GM18861 (cell line): ENCODE results near the gene ZMYM3.

Experiments used
- ATAC-seq: cut with Tn5 transposase; IDR thresholded peaks from one replicate; pipeline ENCODE4 v1.9.1; 2021; ENCODE audit not compliant: unreplicated experiment

Gene ZMYM3

DNA sequence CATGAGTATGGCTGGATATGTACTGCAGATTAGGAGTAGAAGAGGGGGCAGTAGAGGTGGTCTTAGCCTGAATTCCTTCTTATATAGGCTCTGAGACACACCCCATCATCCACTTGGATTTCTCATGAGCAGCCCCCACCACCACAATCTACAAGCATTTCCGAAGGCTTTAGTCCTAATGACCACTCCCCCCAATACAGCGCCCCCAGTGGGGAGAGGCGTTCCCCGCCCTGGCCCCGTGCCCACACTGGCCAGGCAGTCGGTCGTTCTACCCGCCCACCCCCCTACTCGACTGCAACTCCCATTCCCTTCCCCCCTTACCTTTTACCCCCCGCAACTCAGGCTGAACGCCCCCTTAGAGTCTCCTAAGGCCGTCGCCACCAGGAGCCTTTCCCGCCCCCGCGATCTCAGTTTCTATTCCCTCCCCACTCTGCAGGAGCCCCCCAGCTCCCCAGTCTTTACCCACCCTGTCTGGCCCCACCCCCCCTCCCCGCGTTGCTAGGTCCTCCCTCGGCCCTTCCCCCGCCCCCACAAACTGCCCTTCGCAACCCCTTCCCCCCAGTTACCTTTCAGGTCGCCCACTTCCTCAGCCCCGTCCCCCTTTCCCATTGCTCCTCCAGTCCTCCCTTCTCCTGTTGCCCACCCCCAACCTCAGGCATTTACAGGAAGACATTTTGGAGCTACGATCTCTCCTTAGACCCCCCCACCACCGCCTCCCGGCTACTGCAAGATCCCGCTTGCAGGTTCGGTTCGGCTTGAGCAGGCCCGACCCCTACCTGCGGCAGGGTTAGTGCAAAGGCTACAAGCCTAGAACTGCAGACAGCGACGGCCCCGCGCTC lies 468 bp downstream of the ZMYM3 start:
- no peak for ATAC-seq

DNA sequence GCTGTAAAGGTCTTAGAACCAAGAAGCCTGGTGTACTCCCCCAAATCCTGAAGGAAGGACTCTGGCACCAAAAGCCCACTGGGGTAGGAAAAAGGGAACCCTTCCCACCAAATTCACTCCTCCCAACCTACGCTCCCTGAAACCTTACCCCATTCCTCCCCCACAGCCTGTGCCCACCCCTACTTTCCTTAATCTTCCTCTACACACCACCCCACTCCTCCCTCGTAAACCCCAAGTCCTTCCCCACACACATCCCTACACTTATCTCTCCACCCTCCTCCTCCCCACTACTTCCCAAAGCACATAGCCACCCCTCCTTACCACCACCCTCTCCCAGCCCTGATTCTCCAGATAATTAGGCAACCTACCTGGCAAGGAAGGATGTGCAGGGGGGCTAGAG lies 1.7 kb downstream of the ZMYM3 start:
- no peak for ATAC-seq

DNA sequence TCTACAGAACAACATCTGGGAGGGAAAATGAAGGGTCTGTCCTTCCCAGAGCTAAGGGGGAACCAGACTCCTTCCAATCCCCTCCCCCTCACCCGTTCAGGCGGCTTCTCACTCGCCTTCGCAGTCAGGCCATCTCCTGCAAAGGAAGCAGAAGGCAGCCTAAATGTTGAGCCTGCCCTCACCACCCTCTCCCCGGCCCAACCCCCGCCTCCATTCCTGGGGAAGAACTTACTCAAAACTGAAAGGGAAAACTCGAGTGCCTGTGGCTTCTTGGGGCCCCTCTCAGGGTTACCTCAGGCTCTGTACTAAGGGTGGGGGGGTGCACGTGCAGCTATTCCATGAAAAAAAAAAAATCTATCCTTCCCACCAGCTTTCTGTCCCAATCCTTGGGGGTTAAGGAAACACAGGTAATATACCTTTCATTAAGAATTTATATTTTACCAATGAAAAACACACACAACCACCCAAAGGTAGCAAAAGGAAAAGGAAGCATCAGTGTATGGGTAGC lies 2.4 kb downstream of the ZMYM3 start:
- no peak for ATAC-seq

DNA sequence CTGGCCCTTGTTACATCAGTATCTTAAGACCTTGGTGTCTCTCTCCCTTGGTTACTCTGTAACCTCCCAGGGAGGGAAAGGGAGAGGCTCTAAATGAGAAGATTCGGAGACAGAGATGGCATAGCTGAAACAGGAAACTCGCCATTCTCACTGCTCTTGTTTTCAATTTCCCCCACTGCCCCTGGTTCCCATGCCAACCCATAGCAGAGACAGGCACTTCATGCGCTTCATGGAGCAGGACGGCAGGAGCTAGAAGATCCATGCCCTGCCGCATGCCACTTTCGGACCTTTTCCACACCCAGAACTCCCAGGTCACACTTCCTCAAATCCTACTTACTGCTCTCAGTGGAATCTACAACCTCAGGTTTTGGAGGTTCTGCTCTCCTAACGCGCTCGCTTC lies 3.1 kb downstream of the ZMYM3 start:
- ATAC-seq: no peak

DNA sequence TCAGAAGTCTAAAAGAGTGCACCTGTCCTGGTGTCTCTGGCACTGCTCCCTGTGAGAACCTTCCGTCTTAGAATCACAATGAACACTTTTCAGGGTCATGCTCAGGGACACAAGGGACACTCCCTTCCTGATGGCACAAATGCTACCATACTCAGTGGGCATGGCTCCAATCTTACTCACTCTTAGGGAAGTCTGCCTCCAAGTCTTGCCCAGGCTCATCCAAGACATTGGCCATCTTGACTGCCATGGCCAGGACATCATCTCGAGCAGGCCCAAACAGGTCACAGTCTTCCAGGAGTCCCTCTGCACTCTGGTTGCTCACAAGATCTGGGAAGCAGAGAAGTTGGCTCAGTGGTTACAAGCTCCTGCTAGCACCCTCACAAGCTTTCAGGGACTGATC lies 8.8 kb downstream of the ZMYM3 start:
- ATAC-seq: no peak

DNA sequence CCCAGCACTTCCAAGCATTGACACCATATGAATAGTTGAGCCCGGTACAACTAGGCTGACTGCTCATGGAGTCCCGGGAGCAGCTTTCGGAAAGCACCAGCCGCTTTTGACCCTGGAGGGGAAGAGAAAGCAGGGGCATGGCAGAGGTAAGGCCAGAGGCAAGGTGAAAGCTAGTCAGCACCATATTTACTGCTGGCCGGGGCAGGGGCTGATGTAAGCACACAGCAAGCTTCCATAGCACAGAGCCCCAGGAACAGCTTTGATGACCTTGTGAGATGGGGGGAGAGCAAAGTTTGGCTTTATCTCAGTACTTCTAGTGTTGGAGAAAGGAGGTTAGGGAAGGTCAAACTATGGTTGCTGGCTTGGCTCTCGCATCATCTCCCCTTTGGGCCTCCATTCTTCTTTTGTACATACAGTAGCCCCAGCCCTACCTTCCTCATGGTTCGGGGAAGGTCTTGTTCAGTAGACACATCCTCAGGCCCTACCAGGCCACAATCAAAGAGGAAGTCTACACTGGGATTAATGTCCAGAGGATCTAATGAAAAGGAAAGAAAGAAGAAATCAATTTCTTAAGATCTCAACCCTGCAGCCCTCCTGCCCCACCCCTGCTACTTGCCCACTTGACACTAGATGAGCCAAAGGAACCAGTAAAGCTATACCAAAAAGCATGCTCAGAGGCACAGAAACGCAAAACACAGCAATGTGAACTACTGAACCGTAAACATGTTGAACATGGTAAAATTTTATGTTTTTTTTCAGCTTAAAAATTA lies 9.4 kb downstream of the ZMYM3 start:
- ATAC-seq: no peak

DNA sequence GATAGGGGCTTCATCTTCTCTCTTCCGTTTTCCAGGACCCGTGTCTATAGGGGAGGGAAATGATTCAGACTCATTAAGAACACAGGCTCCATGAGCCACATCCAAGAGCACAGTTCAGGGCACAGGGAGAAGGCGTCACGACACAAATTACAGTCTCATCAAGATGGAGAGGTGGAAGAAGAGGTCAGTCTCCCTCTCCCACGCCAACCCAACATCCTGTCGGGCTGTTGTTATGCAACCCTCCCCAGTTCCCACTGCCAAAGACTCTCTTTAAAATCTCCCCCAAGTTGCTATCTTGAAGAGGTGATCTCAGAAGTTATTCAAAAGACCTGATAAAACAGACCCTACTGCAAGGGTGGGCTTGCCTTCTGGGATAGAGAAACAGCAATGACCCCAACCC lies 12.6 kb downstream of the ZMYM3 start:
- no peak for ATAC-seq

DNA sequence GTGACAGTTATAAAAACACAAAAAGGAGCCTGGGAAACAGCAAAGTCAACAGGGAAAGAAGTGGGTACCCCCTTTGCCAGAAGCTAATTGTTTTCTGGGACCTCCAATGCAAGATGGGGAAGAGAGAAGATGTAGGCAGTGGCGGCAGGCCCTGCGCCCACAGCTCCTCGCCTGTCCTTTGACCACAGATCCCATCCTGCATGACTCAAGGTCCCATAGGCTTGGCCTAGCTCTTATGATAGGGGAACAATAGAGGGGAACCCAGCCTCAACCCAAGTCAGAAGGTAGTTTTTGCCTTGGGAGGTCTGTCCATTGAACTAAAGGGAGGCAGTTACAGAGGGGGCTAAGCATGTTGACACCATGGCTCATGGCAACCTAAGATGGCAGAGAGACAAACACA lies 14.2 kb downstream of the ZMYM3 start:
- no peak for ATAC-seq

DNA sequence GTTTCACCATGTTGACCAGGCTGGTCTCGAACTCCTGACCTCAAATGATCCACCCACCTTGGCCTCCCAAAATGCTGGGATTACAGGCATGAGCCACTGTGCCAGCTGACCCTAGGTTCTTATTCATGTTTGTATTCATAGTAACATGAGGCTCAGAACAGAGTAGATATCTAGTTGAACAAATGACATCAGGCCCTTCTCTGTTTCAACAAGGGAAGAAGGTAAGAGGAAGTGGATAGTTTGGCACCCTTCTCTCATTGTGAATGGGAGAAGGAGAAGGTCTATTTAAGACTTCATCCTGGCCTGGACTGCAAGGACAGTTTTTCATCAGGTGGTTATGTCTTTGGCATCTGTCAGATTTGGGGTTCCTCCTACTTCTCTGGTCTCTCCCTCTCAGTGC lies 17.1 kb downstream of the ZMYM3 start:
- no peak for ATAC-seq

DNA sequence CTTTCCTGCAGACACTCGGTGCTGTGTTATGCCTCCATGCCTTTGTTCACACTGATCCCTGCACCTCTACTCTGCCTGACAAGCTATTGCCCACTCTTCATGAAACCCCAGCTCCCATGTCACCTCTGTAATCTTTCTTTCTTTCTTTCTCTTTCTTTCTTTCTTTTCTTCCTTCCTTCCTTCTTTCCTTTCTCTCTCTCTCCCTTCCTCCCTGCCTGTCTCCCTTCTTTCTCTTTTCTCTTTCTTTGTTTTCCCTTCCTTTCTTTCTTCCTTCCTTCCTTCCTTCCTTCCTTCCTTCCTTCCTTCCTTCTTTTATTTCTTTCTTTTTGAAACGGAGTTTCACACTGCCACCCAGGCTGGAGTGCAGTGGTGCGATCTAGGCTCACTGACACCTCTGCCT lies 18.5 kb downstream of the ZMYM3 start:
- ATAC-seq: no peak

DNA sequence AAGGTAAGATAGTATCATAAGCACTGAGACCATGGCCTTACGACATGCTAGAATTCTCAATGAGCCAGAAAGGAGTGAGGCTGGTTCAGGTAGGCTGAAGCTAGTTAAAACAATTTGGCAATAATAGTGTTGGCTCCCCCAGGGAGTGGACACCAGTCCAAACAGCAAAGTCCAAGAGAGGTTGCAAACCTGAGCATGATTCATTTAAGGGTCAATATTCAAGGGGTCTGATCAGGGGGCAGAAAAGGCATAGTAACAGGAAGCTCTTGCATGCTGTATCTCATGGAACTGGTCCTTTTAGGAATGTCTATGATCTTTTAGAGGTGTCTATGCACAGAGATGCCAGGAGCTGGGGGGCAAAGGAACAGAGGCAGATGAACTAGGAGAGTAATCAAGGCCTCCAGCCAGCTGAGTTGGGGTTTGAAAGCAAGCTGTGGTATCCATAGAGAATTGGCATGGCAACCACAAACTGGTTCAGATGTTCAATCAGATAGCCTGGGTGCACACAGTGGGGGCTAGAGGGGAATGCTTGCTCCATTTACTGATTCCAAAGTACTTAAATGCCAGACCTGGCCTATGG lies 25.8 kb downstream of the ZMYM3 start:
- no peak for ATAC-seq

DNA sequence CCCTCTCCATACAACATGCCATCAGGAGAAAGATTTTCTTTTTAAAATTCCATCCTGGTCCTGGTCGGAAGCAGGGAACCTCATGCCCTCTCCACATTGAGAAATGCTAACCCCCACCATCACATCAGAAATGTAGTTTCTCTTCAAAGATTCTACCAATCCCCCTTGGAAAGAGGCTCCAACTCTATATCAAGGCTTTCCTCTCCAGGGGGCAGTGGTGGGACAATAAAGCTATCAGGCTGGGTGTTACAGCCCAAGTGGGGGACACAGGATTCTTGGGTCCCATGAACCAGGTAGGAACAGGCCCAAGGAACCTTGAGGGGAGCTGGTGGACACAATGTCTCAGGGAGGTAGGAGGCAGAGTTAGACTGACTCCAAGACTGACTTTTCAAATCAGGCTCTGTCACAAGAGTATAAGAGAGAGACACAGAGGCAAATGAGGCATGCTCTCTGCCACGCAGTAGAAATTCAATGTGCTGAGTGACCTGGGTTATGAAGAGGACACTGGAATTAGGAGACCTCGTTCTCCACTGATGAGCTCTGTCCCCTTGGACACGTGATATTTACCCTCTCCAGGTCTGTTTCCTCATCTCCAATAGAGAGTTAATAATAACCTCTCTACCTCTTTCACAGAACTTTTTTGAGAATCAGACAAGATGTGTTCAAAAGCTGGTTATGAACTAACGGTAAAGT lies 26.4 kb downstream of the ZMYM3 start:
- no peak for ATAC-seq

DNA sequence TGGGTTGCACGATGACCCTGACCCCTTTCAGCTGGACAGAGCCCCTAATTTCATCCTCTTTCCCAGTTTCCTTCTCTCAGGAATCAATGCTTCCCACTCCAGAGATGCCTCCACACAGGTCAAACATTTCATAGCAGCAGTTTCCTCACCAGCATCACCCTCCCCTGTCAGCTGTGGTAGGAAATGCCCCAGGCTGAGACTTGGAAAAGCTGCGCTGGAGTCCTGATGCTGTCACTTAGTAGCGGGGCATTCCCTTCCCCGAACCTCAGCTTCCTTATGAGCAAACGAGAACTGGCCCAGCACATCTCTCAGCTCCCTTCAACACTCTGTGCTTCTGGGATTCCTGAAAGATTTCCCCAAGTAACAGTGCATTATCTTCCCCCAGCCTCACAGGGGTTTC lies 28.3 kb downstream of the ZMYM3 start:
- no peak for ATAC-seq

DNA sequence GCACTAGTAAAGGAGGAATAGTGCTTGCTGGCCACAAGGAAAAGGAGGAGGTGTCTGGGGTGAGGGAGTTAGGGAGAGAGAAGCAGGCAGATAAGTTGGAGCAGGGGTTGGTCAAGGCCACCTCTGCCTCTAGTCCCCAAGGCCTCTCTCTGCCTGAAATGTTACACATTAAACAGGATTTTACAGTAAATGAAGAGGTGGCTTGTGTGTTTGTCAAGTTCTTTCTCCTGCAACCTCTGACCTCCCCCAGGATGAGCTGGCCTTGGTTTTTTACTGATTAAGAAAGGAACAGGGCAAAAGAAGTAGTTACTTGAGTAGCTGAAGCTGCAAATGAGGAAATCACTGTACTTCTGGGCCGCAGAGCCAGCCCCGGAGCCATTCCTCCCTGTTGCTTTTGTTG lies 28.9 kb downstream of the ZMYM3 start:
- no peak for ATAC-seq

DNA sequence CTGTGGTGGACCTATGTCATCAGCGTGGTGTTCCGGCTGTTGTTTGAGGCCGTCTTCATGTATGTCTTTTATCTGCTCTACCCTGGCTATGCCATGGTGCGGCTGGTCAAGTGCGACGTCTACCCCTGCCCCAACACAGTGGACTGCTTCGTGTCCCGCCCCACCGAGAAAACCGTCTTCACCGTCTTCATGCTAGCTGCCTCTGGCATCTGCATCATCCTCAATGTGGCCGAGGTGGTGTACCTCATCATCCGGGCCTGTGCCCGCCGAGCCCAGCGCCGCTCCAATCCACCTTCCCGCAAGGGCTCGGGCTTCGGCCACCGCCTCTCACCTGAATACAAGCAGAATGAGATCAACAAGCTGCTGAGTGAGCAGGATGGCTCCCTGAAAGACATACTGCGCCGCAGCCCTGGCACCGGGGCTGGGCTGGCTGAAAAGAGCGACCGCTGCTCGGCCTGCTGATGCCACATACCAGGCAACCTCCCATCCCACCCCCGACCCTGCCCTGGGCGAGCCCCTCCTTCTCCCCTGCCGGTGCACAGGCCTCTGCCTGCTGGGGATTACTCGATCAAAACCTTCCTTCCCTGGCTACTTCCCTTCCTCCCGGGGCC lies 29.7 kb downstream of the ZMYM3 start:
- ATAC-seq: no peak

DNA sequence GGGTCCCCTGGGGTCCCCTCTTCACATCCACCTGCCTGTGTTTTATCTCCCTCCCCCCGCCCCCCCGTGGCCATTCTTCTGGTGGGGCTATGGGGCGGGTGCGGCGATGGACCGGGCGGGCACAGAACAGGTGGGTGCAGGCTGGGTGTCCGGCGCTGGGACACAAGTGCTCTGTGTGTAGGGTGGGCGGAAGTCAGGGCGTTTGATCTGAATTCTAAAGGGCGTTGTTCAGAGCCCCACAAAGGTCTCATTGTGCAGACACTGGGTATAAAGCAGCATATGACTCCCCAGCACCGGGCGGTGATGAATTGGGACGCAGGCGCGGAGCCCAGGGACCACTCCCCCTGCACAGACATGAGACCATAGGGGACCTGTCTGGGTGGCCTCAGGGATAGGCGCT lies 31.0 kb downstream of the ZMYM3 start, which contains the start of gene GJB1:
TSS of gene GJB1 (plus strand) at position 296 of the 400 bp plus-strand sequence. CDS start 484 bp downstream, outside the sequence.
- ATAC-seq: no peak

DNA sequence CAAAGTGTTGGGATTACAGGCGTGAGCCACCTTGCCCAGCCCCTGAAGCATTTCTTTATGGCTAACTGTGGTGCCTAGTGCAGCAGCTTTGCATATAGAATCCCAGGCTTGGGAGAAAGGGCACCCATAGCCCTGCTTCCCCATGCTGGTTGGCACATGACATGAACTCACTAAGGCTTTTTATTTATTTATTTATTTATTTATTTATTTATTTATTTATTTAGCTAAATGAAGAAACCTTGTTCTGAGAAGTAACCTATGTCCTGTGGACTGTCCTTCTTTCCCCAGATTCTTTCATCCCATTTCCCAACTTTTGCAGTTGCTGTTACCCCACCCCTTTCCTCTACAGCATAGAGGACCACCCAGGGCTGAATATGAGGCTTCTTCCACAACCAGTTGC lies 32.8 kb downstream of the ZMYM3 start:
- ATAC-seq: no peak

DNA sequence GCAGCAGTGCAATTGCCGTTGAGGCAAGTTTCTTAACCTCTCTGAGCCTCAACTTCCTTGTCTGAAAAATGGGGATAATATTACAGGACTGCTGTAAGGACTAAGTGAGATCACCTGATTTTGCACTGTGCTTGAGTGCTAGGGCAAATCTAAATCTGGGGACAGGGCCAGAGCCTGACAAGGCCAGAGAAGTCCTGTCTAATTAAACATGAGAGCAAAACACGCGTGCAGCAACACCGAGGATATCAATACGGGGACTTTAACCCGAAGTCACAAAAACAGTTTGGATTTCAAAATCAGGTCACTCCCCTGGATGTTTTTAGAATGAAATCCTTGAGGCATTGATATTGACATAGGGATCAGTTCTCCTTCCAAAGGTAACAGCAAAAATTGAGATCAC lies 36.6 kb downstream of the ZMYM3 start:
- no peak for ATAC-seq

DNA sequence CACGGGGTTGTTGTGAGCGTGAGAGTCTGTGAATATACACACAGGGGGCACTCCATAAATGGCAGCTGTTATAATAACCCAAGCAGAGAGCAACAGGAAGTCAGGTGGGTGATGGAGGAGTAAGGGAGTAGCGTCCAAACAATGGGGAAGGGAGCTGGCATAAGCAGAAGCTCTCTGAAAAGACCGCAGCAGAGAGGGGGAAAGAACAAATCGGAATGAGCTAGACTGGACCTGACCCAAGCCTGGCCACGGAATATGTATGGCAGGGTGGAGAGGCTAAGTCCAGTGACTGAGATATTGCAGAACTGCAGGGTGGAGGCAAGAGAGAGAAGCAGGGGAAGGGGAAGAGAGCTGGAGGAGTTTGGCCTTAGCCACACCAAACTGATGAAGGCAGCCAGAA lies 37.5 kb downstream of the ZMYM3 start:
- ATAC-seq: no peak

DNA sequence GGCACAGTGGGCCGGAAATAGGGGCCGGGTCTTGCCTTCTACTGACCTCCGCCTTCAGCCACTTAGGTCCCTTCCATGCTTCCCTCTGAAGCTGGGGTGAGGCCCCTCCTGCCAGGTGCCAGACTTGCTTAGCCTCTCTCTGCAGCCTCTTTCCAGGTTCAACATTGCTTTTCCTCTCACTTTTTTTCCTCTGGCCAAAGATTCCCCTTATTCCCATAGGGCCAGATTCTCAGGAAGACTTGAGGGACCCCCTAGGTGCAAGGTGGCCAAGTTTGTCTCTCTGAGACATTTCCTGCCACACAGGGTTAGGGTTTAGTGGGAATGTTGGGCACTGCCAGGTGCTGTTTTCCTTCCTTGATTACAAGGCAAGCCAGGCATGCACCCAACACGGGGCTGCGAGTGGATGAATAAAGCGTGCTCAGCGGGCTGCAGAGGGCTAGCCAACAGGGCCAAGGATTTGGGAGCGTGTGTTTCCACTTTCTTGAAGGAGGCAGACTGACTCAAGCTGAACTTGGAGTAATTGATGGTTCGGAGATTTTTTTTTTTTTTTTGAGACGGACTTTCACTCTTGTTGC lies 38.5 kb downstream of the ZMYM3 start:
- ATAC-seq: no peak
